ENCODE measurements around the gene ABHD1. TPM values are rescaled to one million over a fixed set of nuclear protein-coding genes. Genes with fewer than 3 reads are reported as not detected.
A peak's percentile ranks its signal among the peaks of the same experiment; 100 is the strongest.

ABHD1 gene
- total RNA-seq, 2 donors from 2014 or later: 0.29 to 1.0 TPM

DNA sequence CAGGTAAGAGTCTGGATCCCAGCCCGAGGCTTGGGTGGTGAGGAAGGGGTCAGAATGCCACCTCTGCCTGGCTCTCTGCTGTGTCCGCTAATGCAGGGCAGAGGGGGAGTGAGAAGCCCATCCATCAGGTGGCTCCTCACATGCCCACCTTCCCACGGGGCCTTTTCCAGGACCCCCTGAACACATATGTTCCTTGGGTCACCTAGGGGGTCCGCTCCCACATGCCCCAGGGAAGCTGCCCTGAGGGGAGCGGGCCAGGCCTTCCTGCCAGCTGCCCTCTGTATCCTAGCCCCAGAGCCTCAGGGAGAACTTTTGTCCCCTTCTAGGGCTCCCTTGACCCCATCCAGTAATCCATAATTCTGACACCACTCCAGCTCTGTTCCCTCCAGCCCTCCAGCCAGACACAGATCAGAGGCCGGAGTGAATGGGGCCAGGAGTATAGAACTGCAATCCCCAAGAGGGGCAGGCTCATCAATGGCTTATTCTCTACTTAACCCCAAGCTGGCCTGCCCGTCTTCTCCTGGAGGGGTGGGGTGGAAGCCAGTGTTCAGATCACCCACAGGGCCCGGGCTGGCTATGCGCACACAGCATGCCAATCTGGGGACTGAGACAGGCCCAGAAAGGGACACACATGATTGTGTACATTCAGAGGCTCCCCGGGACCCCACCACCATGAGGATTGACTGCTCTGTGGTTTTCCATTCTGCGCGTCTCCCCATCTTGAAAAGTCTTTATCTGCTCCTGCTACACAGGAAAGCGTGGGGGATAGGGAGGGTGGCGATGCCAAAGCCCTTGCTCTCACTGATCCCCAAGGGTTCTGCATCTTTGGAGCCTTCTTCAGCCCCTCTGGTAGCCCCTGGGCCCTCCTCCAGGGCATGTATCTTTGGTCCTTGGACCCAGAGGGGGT, 44.1 kb upstream of the ABHD1 start:
- H3K27ac ChIP-seq (ENCODE audit: low read depth, low read length): peak overlapping the region; percentile 64
- H3K9me3 ChIP-seq (ENCODE audit: control insufficient read depth, low read length): no peaks in the 10 kb centered on the region

DNA sequence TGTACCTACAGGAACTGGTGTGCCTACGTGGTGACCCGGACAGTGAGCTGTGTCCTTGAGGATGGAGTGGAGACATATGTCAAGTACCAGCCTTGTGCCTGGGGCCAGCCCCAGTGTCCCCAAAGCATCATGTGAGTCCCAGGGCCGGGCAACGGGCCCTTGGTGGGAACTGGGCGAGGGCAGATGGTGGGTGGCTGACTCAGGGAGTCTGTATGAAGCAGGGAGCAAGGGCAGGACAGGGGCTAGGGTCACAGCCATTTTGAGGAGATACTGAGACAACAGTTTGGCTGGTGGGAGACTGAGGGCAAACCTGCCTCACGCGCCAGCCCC, 43.5 kb upstream of the ABHD1 start:
- Mint-ChIP-seq H3K27ac (peak overlapping the region; percentile 13), H3K9me3 (no peaks in the 10 kb centered on the region), H3K4me3 (no peak overlapping the region), H3K4me1 (peaks cover 10% of the 10 kb centered on the region), H3K27me3 (ENCODE audit: insufficient read depth) (peaks cover 7% of the 10 kb centered on the region), H3K36me3 (ENCODE audit: low read depth) (no peaks in the 10 kb centered on the region)
- H3K4me3 ChIP-seq (ENCODE audit: low read length): no peak overlapping the region
- H3K36me3 ChIP-seq (ENCODE audit: control insufficient read depth, insufficient read depth, low read length): no peaks in the 10 kb centered on the region
- TF ChIP-seq, protein P1, sequence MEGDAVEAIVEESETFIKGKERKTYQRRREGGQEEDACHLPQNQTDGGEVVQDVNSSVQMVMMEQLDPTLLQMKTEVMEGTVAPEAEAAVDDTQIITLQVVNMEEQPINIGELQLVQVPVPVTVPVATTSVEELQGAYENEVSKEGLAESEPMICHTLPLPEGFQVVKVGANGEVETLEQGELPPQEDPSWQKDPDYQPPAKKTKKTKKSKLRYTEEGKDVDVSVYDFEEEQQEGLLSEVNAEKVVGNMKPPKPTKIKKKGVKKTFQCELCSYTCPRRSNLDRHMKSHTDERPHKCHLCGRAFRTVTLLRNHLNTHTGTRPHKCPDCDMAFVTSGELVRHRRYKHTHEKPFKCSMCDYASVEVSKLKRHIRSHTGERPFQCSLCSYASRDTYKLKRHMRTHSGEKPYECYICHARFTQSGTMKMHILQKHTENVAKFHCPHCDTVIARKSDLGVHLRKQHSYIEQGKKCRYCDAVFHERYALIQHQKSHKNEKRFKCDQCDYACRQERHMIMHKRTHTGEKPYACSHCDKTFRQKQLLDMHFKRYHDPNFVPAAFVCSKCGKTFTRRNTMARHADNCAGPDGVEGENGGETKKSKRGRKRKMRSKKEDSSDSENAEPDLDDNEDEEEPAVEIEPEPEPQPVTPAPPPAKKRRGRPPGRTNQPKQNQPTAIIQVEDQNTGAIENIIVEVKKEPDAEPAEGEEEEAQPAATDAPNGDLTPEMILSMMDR (conservative IDR thresholded peaks at IDR 0.05): no peak
- DNase-seq: no peak
- H3K27me3 ChIP-seq (ENCODE audit: control insufficient read depth, insufficient read depth, low read length, poor library complexity, severe bottlenecking): no peaks in the 10 kb centered on the region
- no peaks in the 10 kb centered on the region for H3K4me1 ChIP-seq (ENCODE audit: control insufficient read depth, insufficient read depth, low read length)
- no peaks in the 10 kb centered on the region for H3K9me3 ChIP-seq (ENCODE audit: control insufficient read depth, low read length)
- no peak overlapping the region for H3K27ac ChIP-seq (ENCODE audit: low read depth, low read length)
- H3K9ac ChIP-seq (ENCODE audit: extremely low read depth, low read length, poor library complexity, severe bottlenecking): no peak overlapping the region
- 96 to 100% methylated on average over 7 of the region's 7 CpGs for WGBS, 2 experiments (ENCODE audit: insufficient coverage in 1 of 2, insufficient read length in 1 of 2)

More for the DNA sequence above, 44.1 kb upstream of the ABHD1 start:
- no peak for DNase-seq
- TF ChIP-seq, protein P1 (conservative IDR thresholded peaks at IDR 0.05): no peak
- Histone ChIP-seq H3K4me1 (ENCODE audit: control insufficient read depth, insufficient read depth, low read length) (no peaks in the 10 kb centered on the region), H3K9ac (ENCODE audit: extremely low read depth, low read length, poor library complexity, severe bottlenecking) (no peak overlapping the region), H3K36me3 (ENCODE audit: control insufficient read depth, insufficient read depth, low read length) (no peaks in the 10 kb centered on the region), H3K27me3 (ENCODE audit: control insufficient read depth, insufficient read depth, low read length, poor library complexity, severe bottlenecking) (no peaks in the 10 kb centered on the region), H3K4me3 (ENCODE audit: low read length) (no peak overlapping the region)
- no peak overlapping the region for H3K27ac Mint-ChIP-seq
- H3K4me1 Mint-ChIP-seq: peaks cover 10% of the 10 kb centered on the region
- no peaks in the 10 kb centered on the region for H3K9me3 Mint-ChIP-seq
- no peak overlapping the region for H3K4me3 Mint-ChIP-seq
- 91 to 92% methylated on average over 9 to 14 of the region's 14 CpGs for WGBS, 2 experiments (ENCODE audit: insufficient coverage in 1 of 2, insufficient read length in 1 of 2)
- no peaks in the 10 kb centered on the region for H3K36me3 Mint-ChIP-seq (ENCODE audit: low read depth)
- peaks cover 7% of the 10 kb centered on the region for H3K27me3 Mint-ChIP-seq (ENCODE audit: insufficient read depth)

DNA sequence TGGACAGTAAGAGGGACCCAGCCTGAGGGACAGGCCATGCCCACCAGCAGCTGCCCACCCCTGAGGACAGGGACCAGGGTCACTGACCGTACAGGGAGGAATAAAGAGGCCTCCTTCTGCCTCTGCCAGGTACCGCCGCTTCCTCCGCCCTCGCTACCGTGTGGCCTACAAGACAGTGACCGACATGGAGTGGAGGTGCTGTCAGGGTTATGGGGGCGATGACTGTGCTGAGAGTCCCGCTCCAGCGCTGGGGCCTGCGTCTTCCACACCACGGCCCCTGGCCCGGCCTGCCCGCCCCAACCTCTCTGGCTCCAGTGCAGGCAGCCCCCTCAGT, 43.0 kb upstream of the ABHD1 start:
- DNase-seq: no peak
- no peak overlapping the region for H3K4me3 ChIP-seq (ENCODE audit: low read length)
- no peak overlapping the region for H3K4me3 Mint-ChIP-seq

More for the DNA sequence above, 43.0 kb upstream of the ABHD1 start:
- no peak overlapping the region for H3K27ac ChIP-seq (ENCODE audit: low read depth, low read length)
- H3K36me3 ChIP-seq (ENCODE audit: control insufficient read depth, insufficient read depth, low read length): no peaks in the 10 kb centered on the region
- TF ChIP-seq, protein P1 (conservative IDR thresholded peaks at IDR 0.05): no peak
- H3K27me3 Mint-ChIP-seq (ENCODE audit: insufficient read depth): peaks cover 11% of the 10 kb centered on the region
- H3K9me3 ChIP-seq (ENCODE audit: control insufficient read depth, low read length): no peaks in the 10 kb centered on the region
- peaks cover 14% of the 10 kb centered on the region for H3K4me1 Mint-ChIP-seq
- no peak overlapping the region for H3K27ac Mint-ChIP-seq
- WGBS, 2 experiments (ENCODE audit: insufficient coverage in 1 of 2, insufficient read length in 1 of 2): 95 to 98% methylated on average over 7 to 14 of the region's 14 CpGs
- H3K9me3 Mint-ChIP-seq: no peaks in the 10 kb centered on the region
- no peaks in the 10 kb centered on the region for H3K27me3 ChIP-seq (ENCODE audit: control insufficient read depth, insufficient read depth, low read length, poor library complexity, severe bottlenecking)
- H3K36me3 Mint-ChIP-seq (ENCODE audit: low read depth): no peaks in the 10 kb centered on the region
- H3K9ac ChIP-seq (ENCODE audit: extremely low read depth, low read length, poor library complexity, severe bottlenecking): no peak overlapping the region
- H3K4me1 ChIP-seq (ENCODE audit: control insufficient read depth, insufficient read depth, low read length): no peaks in the 10 kb centered on the region

All from endodermal cell (in vitro differentiated cells).